PC-9 (cell line): Measurements from ENCODE around the gene TTL.

Experiments
- CTCF ChIP-seq: fragments of 200-600 bp; sonication (generic); conservative IDR thresholded peaks from 2 replicates; pipeline ENCODE4 v1.6.1; 2017; ENCODE audit warnings: mixed run types, antibody characterized with exemption, mild to moderate bottlenecking, moderate library complexity
- EZH2 ChIP-seq: fragments of 200-600 bp; sonication (generic); IDR thresholded peaks from 2 replicates; pipeline ENCODE4 v1.8.0; 2017; ENCODE audit warnings: antibody characterized with exemption, low read depth

GRCh38 chr2:112483042-112483473 is 1.1 kb downstream of the TTL start:
- TF ChIP-seq CTCF = no peak
- no peak for TF ChIP-seq EZH2
